NCI-H345 treated with DMSO at 0.1 percent for 48 hours (cell line): ENCODE results near the gene NEU4.
A peak's percentile ranks its signal among the peaks of the same experiment; 100 is the strongest.
"Not testable (repeated sequence)": the region's sequence is repeated elsewhere in the genome, so short reads cannot be mapped to it uniquely, and the experiment has no call there.

Experiments
- DNase-seq: peaks from one replicate; lab custom pipeline; 2025; ENCODE audit not compliant: unreplicated experiment; lab: John Stamatoyannopoulos, UW

The NEU4 gene

GRCh38 chr2:241808721-241809382 lies at the start of gene NEU4:
TSS of gene NEU4 (plus strand) at chr2:241809193. CDS start at chr2:241814485, 5,292 bp downstream.
- no peak for DNase-seq

- DNase-seq: not testable (repeated sequence)
Observed at GRCh38 chr2:241759893-241760292, 49.1 kb upstream of the NEU4 start.

- no peak for DNase-seq
Observed at GRCh38 chr2:241760301-241760771, 48.7 kb upstream of the NEU4 start.

GRCh38 chr2:241762321-241762932 lies 46.6 kb upstream of the NEU4 start:
- no peak for DNase-seq

- DNase-seq: no peak
Observed at GRCh38 chr2:241762933-241763369, 46.0 kb upstream of the NEU4 start.

GRCh38 chr2:241763551-241764274 lies 45.3 kb upstream of the NEU4 start:
- no peak for DNase-seq

- no peak for DNase-seq
Observed at GRCh38 chr2:241764275-241765241, 44.4 kb upstream of the NEU4 start.

GRCh38 chr2:241767464-241768250 lies 41.3 kb upstream of the NEU4 start:
- no peak for DNase-seq

GRCh38 chr2:241768251-241768711 lies 40.7 kb upstream of the NEU4 start:
- no peak for DNase-seq

- DNase-seq: no peak
Observed at GRCh38 chr2:241768850-241769249, 40.1 kb upstream of the NEU4 start.

- no peak for DNase-seq
Observed at GRCh38 chr2:241769819-241770184, 39.2 kb upstream of the NEU4 start.

- no peak for DNase-seq
Observed at GRCh38 chr2:241770185-241770935, 38.6 kb upstream of the NEU4 start.

- DNase-seq: no peak
Observed at GRCh38 chr2:241770936-241771285, 38.1 kb upstream of the NEU4 start.

GRCh38 chr2:241771286-241772062 lies 37.5 kb upstream of the NEU4 start:
- no peak for DNase-seq

- DNase-seq: no peak
Observed at GRCh38 chr2:241772063-241772499, 36.9 kb upstream of the NEU4 start.

GRCh38 chr2:241773511-241774418 lies 35.2 kb upstream of the NEU4 start:
- DNase-seq: peak; percentile 56

GRCh38 chr2:241774419-241775222 lies 34.4 kb upstream of the NEU4 start:
- DNase-seq: peak; percentile 58
